ENCODE measurements around the gene CAST. TPM values are rescaled to one million over a fixed set of nuclear protein-coding genes. Genes with fewer than 3 reads are reported as not detected.

The CAST gene
- polyA plus RNA-seq, 1 experiment: 191 TPM

- H3K27ac ChIP-seq (ENCODE audit: low read depth, low read length): no peak overlapping the region
- no peaks in the 10 kb centered on the region for H3K27me3 ChIP-seq (ENCODE audit: control insufficient read depth, insufficient read depth, low read length)
- H3K4me3 ChIP-seq (ENCODE audit: low read depth, low read length): no peak overlapping the region
- CTCF ChIA-PET: interaction anchor here (1.2 to 3.6 kb wide), 2 partner anchors 28 to 45 kb away, joined by 3 to 14 read pairs; no protein-coding TSS in a partner anchor
- POLR2A ChIA-PET: no interaction called here
- TF ChIP-seq CTCF (IDR thresholded peaks at IDR 0.05; ENCODE audit: low read depth, low read length): no peak
- no peaks in the 10 kb centered on the region; the same call in 1 of the 2 replicates for H3K9me3 ChIP-seq (ENCODE audit: control insufficient read depth, insufficient read depth, low read length)
- no peak for DNase-seq (ENCODE audit: low read depth, low spot score)
These were observed 3.0 kb upstream of the CAST start for GRCh38 chr5:96659170-96659569.

GRCh38 chr5:96660971-96661854 is 963 bp upstream of the CAST start:
- no peak for TF ChIP-seq CTCF (IDR thresholded peaks at IDR 0.05; ENCODE audit: low read depth, low read length)
- POLR2A ChIA-PET: interaction anchor here (0.6 to 2.3 kb wide), 5 partner anchors 25 to 1185 kb away, joined by 5 to 13 read pairs (median 5); no protein-coding TSS in a partner anchor
- Histone ChIP-seq H3K27me3 (ENCODE audit: control insufficient read depth, insufficient read depth, low read length) (no peaks in the 10 kb centered on the region), H3K4me3 (ENCODE audit: low read depth, low read length) (peak overlapping the region; percentile 86), H3K27ac (ENCODE audit: low read depth, low read length) (peak overlapping the region; percentile 85), H3K9me3 (ENCODE audit: control insufficient read depth, insufficient read depth, low read length) (no peaks in the 10 kb centered on the region; the same call in 1 of the 2 replicates)
- CTCF ChIA-PET: interaction anchor here (0.6 to 3.6 kb wide), 3 partner anchors 47 to 870 kb away, joined by 5 to 14 read pairs (median 7); no protein-coding TSS in a partner anchor
- no peak for DNase-seq (ENCODE audit: low read depth, low spot score)

GRCh38 chr5:96662725-96663518 is 746 bp downstream of the CAST start:
- peak overlapping the region; percentile 86 for H3K4me3 ChIP-seq (ENCODE audit: low read depth, low read length)
- peak; percentile 47 for DNase-seq (ENCODE audit: low read depth, low spot score)
- ChIA-PET POLR2A (interaction anchor here (1.0 to 2.3 kb wide), 5 partner anchors 14 to 49 kb away, joined by 3 to 13 read pairs (median 6); no protein-coding TSS in a partner anchor), CTCF (interaction anchor here (1.8 to 3.6 kb wide), 2 partner anchors 49 to 318 kb away, joined by 5 to 14 read pairs; no protein-coding TSS in a partner anchor)
- H3K9me3 ChIP-seq (ENCODE audit: control insufficient read depth, insufficient read depth, low read length): no peaks in the 10 kb centered on the region; the same call in 1 of the 2 replicates
- peak overlapping the region; percentile 85 for H3K27ac ChIP-seq (ENCODE audit: low read depth, low read length)
- TF ChIP-seq CTCF (IDR thresholded peaks at IDR 0.05; ENCODE audit: low read depth, low read length): peak; percentile 11; the same call in 1 of the 2 replicates
- no peaks in the 10 kb centered on the region for H3K27me3 ChIP-seq (ENCODE audit: control insufficient read depth, insufficient read depth, low read length)

GRCh38 chr5:96663608-96664007 is 1.4 kb downstream of the CAST start:
- Histone ChIP-seq H3K4me3 (ENCODE audit: low read depth, low read length) (peak overlapping the region; percentile 86), H3K27ac (ENCODE audit: low read depth, low read length) (no peak overlapping the region), H3K27me3 (ENCODE audit: control insufficient read depth, insufficient read depth, low read length) (no peaks in the 10 kb centered on the region), H3K9me3 (ENCODE audit: control insufficient read depth, insufficient read depth, low read length) (no peaks in the 10 kb centered on the region; the same call in 1 of the 2 replicates)
- no peak for DNase-seq (ENCODE audit: low read depth, low spot score)
- ChIA-PET CTCF (no interaction called here), POLR2A (interaction anchor here (1.0 to 2.3 kb wide), 3 partner anchors 15 to 49 kb away, joined by 6 to 13 read pairs (median 10); no protein-coding TSS in a partner anchor)
- TF ChIP-seq CTCF (IDR thresholded peaks at IDR 0.05; ENCODE audit: low read depth, low read length): no peak

Measured in AG04450 (cell line).